SK-N-SH (cell line): ENCODE data around the gene APOBR. TPM values are rescaled to one million over a fixed set of nuclear protein-coding genes. Genes with fewer than 3 reads are reported as not detected.
"Not testable (repeated sequence)": the region's sequence is repeated elsewhere in the genome, so short reads cannot be mapped to it uniquely, and the experiment has no call there.

Experiments
- CTCF ChIA-PET: fragments of 300-600, 350-600 bp; formaldehyde crosslinking; extraction: SDS; loops from one replicate; lab custom pipeline; 2021; lab: Yijun Ruan, JAX
- POLR2A ChIA-PET: fragments of 350-600 bp; sonication (Branson Sonifier 250); formaldehyde crosslinking; extraction: SDS; loops from one replicate; lab custom pipeline; 2020; ENCODE audit warnings: antibody characterized with exemption, inconsistent platforms; lab: Yijun Ruan, JAX
- DNase-seq: peaks from one replicate; pipeline ENCODE4 v3.0.0; 2012
- H2AFZ ChIP-seq: fragments of 200-600 bp; sonication (generic); 2 replicates; pipeline ENCODE4 v1.8.1; 2016; ENCODE audit warnings: antibody characterized with exemption, mild to moderate bottlenecking, low read depth
- H3F3A ChIP-seq: fragments of 200-600 bp; sonication (generic); replicated peaks from 2 replicates; pipeline ENCODE3; 2016; ENCODE audit warnings: antibody characterized with exemption, mild to moderate bottlenecking; ENCODE audit not compliant: insufficient read depth
- H3K27ac ChIP-seq, 2 experiments: fragments of 200-500 bp in 1 of 2; fragments of 200-600 bp in 1 of 2; sonication (Bioruptor generic) in 1 of 2; sonication (generic), shearing (Covaris generic) in 1 of 2; 2 replicates each; pipeline versions ENCODE4 v1.5.1 to v1.6.1; 2014 to 2016; ENCODE audit warnings: low read depth in 2 of 2, inconsistent platforms in 1 of 2, low read length in 1 of 2, mild to moderate bottlenecking in 1 of 2, mixed read lengths in 1 of 2
- H3K27me3 ChIP-seq: fragments of 200-600 bp; sonication (generic), shearing (Covaris generic); 2 replicates; pipeline ENCODE4 v1.6.1; 2016; ENCODE audit warnings: mixed run types; ENCODE audit not compliant: insufficient read depth
- H3K36me3 ChIP-seq, 2 experiments: fragments of 200-500 bp in 1 of 2; fragments of 200-600 bp in 1 of 2; sonication (Bioruptor generic) in 1 of 2; sonication (generic) in 1 of 2; replicated peaks in 1 of 2; 2 replicates each; pipeline versions ENCODE3 to v1.5.1; 2014 to 2016; ENCODE audit warnings: low read length in 1 of 2, mild to moderate bottlenecking in 1 of 2; ENCODE audit not compliant: insufficient read depth in 2 of 2, control insufficient read depth in 1 of 2
- H3K4me1 ChIP-seq, 2 experiments: fragments of 200-500 bp in 1 of 2; fragments of 200-600 bp in 1 of 2; sonication (Bioruptor generic) in 1 of 2; sonication (generic), shearing (Covaris generic) in 1 of 2; 2 replicates each; pipeline versions ENCODE4 v1.5.1 to v1.6.1; 2014 to 2016; ENCODE audit warnings: low read depth in 1 of 2, low read length in 1 of 2, mixed run types in 1 of 2; ENCODE audit not compliant: insufficient read depth in 2 of 2, control insufficient read depth in 1 of 2
- H3K4me2 ChIP-seq: fragments of 200-600 bp; sonication (generic), shearing (Covaris generic); 2 replicates; pipeline ENCODE4 v1.6.1; 2017; ENCODE audit warnings: mixed run types
- H3K4me3 ChIP-seq, 2 experiments: fragments of 200-500 bp in 1 of 2; fragments of 200-600 bp in 1 of 2; sonication (Bioruptor generic) in 1 of 2; sonication (generic), shearing (Covaris generic) in 1 of 2; 2 replicates each; pipeline versions ENCODE4 v1.5.1 to v1.8.1; 2014 to 2016; ENCODE audit warnings: low read depth in 2 of 2, inconsistent platforms in 1 of 2, low read length in 1 of 2, mild to moderate bottlenecking in 1 of 2, mixed read lengths in 1 of 2, moderate library complexity in 1 of 2
- H3K79me2 ChIP-seq: fragments of 200-600 bp; sonication (generic); 2 replicates; pipeline ENCODE4 v1.8.1; 2017; ENCODE audit warnings: mild to moderate bottlenecking; ENCODE audit not compliant: insufficient read depth
- H3K9ac ChIP-seq: fragments of 200-600 bp; sonication (generic); 2 replicates; pipeline ENCODE4 v1.6.1; 2017; ENCODE audit warnings: mixed run types
- H3K9me2 ChIP-seq: fragments of 200-600 bp; sonication (generic); 2 replicates; pipeline ENCODE4 v1.6.1; 2017; ENCODE audit warnings: mixed run types
- H3K9me3 ChIP-seq: fragments of 200-600 bp; sonication (generic); 2 replicates; pipeline ENCODE4 v1.6.1; 2017; ENCODE audit warnings: mixed run types, mild to moderate bottlenecking, moderate library complexity
- H4K20me1 ChIP-seq: fragments of 200-600 bp; sonication (generic); 2 replicates; pipeline ENCODE4 v1.6.1; 2017; ENCODE audit warnings: mild to moderate bottlenecking, mixed run types; ENCODE audit not compliant: insufficient read depth
- EZH2phosphoT487 ChIP-seq: fragments of 200-600 bp; sonication (generic); IDR thresholded peaks from 2 replicates; pipeline ENCODE4 v1.6.1; 2017; ENCODE audit warnings: low read depth, mixed run types, mild to moderate bottlenecking, antibody characterized with exemption, moderate library complexity, borderline replicate concordance
- GABPA ChIP-seq: IDR thresholded peaks from 2 replicates; pipeline ENCODE4 v1.4.0; 2012; ENCODE audit warnings: low read depth, mild to moderate bottlenecking
- JUND ChIP-seq: IDR thresholded peaks from 2 replicates; pipeline ENCODE4 v1.4.0; 2012
- MXI1 ChIP-seq: IDR thresholded peaks from 2 replicates; pipeline ENCODE4 v1.6.1; 2012; ENCODE audit warnings: mild to moderate bottlenecking, low read depth, low read length, improper control_type of control experiment
- NRF1 ChIP-seq: IDR thresholded peaks from 2 replicates; pipeline ENCODE4 v1.6.1; 2012; ENCODE audit warnings: low read depth, mild to moderate bottlenecking, low read length
- RFX5 ChIP-seq: IDR thresholded peaks from 2 replicates; pipeline ENCODE4 v1.6.1; 2012; ENCODE audit warnings: mild to moderate bottlenecking, improper control_type of control experiment, low read length
- SIN3A ChIP-seq: IDR thresholded peaks from 2 replicates; pipeline ENCODE4 v1.6.1; 2012; ENCODE audit warnings: low read depth, mild to moderate bottlenecking, low read length, moderate library complexity, borderline replicate concordance
- SMC3 ChIP-seq: IDR thresholded peaks from 2 replicates; pipeline ENCODE4 v1.6.1; 2012; ENCODE audit warnings: low read depth, low read length, improper control_type of control experiment
- TEAD4 ChIP-seq: IDR thresholded peaks from 2 replicates; pipeline ENCODE4 v1.4.0; 2012; ENCODE audit warnings: mild to moderate bottlenecking, borderline replicate concordance; ENCODE audit not compliant: insufficient read depth
- WGBS: methylation state at CpG from one replicate; pipeline ENCODE4 v1.1.6; 2017; ENCODE audit warnings: low lambda C conversion rate; 5-methylcytosine and 5-hydroxymethylcytosine counted together
- polyA plus RNA-seq, 3 experiments: library from polyadenylated mRNA; depleted of rRNA; stranded (reverse); fragments of >200 nt; gene quantifications; 2 replicates each; pipeline ENCODE4 v1.2.3, GENCODE V29; 2012
- TF ChIP-seq, protein P1 (sequence below): IDR thresholded peaks from 2 replicates; pipeline ENCODE4; 2012
- TF ChIP-seq, protein P2 (sequence below): IDR thresholded peaks from 2 replicates; pipeline ENCODE4 v1.4.0; 2012; ENCODE audit warnings: low read depth, borderline replicate concordance

The APOBR gene
- polyA plus RNA-seq, 1 of the 3 experiments (the other 2 are of a cell fraction) = not detected

DNA sequence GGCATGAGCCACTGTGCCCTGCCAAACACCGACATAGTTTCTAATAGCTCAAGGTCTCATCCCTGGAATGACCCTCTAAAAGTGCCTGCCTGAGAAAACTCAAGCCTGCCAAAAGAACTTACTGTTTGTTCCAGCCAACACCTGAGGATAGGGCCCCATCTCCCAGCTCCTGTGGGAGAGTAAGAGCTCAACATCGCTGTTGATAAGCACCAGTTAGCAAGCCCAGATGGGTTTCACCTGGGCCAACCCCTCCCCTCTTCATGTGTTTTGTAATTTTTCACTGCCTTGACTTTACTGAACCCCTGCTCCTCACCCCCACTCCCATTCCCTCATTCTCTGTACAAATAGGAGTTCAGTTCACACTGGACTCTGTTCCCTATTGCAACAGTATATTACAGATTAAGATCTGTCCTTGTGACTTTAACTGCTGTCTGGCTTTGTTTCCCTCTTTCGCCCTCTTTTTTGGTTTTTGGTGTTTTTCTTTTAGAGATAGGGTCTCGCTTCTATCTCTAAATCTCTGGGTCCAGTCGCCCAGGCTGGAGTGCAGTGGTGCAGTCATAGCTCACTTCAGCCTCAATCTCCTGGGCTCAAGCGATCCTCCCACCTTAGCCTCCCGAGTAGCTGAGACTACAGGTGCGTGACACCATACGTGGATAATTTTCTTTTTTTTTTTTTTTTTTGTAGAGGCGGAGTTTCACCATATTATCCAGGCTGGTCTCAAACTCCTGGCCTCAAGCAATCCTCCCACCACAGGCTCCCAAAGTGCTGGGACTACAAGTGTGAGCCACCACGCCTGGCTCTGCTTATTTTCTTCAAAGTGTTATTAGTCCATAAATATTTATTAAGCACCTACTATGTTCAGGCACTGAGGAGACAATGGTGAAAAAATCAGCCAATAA is 32.0 kb downstream of the APOBR start (continued):
- TF ChIP-seq, protein P1, sequence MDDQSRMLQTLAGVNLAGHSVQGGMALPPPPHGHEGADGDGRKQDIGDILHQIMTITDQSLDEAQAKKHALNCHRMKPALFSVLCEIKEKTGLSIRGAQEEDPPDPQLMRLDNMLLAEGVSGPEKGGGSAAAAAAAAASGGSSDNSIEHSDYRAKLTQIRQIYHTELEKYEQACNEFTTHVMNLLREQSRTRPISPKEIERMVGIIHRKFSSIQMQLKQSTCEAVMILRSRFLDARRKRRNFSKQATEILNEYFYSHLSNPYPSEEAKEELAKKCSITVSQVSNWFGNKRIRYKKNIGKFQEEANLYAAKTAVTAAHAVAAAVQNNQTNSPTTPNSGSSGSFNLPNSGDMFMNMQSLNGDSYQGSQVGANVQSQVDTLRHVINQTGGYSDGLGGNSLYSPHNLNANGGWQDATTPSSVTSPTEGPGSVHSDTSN = no peak
- TF ChIP-seq MXI1 = no peak
- no peak for TF ChIP-seq RFX5
- TF ChIP-seq JUND = no peak
- TF ChIP-seq, protein P2, sequence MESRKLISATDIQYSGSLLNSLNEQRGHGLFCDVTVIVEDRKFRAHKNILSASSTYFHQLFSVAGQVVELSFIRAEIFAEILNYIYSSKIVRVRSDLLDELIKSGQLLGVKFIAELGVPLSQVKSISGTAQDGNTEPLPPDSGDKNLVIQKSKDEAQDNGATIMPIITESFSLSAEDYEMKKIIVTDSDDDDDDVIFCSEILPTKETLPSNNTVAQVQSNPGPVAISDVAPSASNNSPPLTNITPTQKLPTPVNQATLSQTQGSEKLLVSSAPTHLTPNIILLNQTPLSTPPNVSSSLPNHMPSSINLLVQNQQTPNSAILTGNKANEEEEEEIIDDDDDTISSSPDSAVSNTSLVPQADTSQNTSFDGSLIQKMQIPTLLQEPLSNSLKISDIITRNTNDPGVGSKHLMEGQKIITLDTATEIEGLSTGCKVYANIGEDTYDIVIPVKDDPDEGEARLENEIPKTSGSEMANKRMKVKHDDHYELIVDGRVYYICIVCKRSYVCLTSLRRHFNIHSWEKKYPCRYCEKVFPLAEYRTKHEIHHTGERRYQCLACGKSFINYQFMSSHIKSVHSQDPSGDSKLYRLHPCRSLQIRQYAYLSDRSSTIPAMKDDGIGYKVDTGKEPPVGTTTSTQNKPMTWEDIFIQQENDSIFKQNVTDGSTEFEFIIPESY = no peak
- TF ChIP-seq SMC3 = no peak
- no peak for TF ChIP-seq NRF1
- no peak for TF ChIP-seq EZH2phosphoT487
- no peak for TF ChIP-seq SIN3A
- TF ChIP-seq TEAD4 = no peak
- TF ChIP-seq GABPA = no peak

DNA sequence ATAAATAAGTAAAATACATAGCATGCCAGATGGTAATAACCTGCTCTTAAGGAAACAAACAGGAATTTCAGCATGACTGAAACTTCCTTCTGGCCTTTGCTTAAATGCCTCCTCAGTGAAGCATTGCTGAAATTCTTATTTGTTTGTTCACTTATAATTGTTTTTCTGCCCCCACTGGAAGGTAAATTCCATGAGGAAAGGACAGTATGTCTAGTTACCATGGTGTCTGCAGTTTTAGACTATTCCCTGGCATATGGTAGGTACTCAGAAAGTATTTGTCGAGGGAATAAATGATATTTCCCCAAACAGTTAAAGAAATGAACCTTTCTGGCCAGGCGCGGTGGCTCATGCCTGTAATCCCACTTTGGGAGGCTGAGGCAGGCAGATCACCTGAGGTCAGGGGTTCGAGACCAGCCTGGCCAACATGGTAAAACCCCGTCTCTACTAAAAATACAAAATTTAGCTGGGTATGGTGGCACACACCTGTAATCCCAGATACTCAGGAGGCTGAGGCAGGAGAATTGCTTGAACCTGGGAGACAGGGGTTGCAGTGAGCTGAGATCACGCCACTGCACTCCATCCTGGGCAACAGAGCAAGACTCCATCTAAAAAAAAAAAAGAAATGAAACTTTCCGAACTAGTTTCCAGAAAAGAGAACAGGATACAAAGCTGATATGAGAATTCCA is 32.8 kb downstream of the APOBR start:
- H4K20me1 ChIP-seq, H3K4me3 ChIP-seq, H3K4me1 ChIP-seq, H3K27me3 ChIP-seq, H3K36me3 ChIP-seq, H3K9me3 ChIP-seq, H3K9ac ChIP-seq, H3K79me2 ChIP-seq, H3K4me2 ChIP-seq, H3K9me2 ChIP-seq, H3F3A ChIP-seq, POLR2A ChIA-PET, H2AFZ ChIP-seq, CTCF ChIA-PET, H3K27ac ChIP-seq, DNase-seq: not testable (repeated sequence)
- 87% methylated on average over 7 of the region's 7 CpGs for WGBS
